Liver (tissue), 9 donors: Measurements from ENCODE around the gene EXOSC10. TPM values are rescaled to one million over a fixed set of nuclear protein-coding genes. Genes with fewer than 3 reads are reported as not detected.

Experiments used
- DNase-seq: peaks from one replicate; pipeline ENCODE4 v3.0.0-alpha.2; 2017; ENCODE audit warnings: low spot score
- H3K27ac ChIP-seq, 2 donors: one replicate each; pipeline ENCODE4 v1.7.0; 2013; ENCODE audit warnings: inconsistent platforms in 2 of 2, low read length in 2 of 2, control low read depth in 1 of 2, low read depth in 1 of 2, mild to moderate bottlenecking in 1 of 2
- H3K27me3 ChIP-seq, 4 donors: one replicate each; pipeline versions ENCODE4 v1.6.1 to v1.7.0; 2013; ENCODE audit warnings: low read length in 3 of 4, inconsistent platforms in 1 of 4, mild to moderate bottlenecking in 1 of 4, moderate library complexity in 1 of 4; ENCODE audit not compliant: control insufficient read depth in 4 of 4, insufficient read depth in 4 of 4
- H3K36me3 ChIP-seq, 4 donors: one replicate each; pipeline versions ENCODE4 v1.6.1 to v1.7.0; 2013; ENCODE audit warnings: low read length in 3 of 4, mild to moderate bottlenecking in 3 of 4, low read depth in 1 of 4, moderate library complexity in 1 of 4; ENCODE audit not compliant: control insufficient read depth in 4 of 4, insufficient read depth in 3 of 4
- H3K4me1 ChIP-seq, 4 donors: one replicate each; pipeline versions ENCODE4 v1.6.1 to v1.7.0; 2013; ENCODE audit warnings: low read length in 3 of 4, mild to moderate bottlenecking in 3 of 4, moderate library complexity in 1 of 4; ENCODE audit not compliant: control insufficient read depth in 4 of 4, insufficient read depth in 4 of 4
- H3K4me3 ChIP-seq, 3 donors: one replicate each; pipeline versions ENCODE4 v1.6.1 to v1.7.0; 2013; ENCODE audit warnings: low read length in 3 of 3, control low read depth in 1 of 3, low read depth in 1 of 3, mild to moderate bottlenecking in 1 of 3
- H3K9ac ChIP-seq, 2 donors: one replicate each; pipeline ENCODE4 v1.7.0; 2013; ENCODE audit warnings: low read length in 2 of 2, mild to moderate bottlenecking in 2 of 2, moderate library complexity in 2 of 2, control low read depth in 1 of 2, low read depth in 1 of 2
- H3K9me3 ChIP-seq, 4 donors: one replicate each; pipeline versions ENCODE4 v1.6.1 to v1.7.0; 2013; ENCODE audit warnings: low read length in 3 of 4; ENCODE audit not compliant: control insufficient read depth in 4 of 4
- ATF3 ChIP-seq: IDR thresholded peaks from 2 replicates; pipeline ENCODE4 v1.6.1; 2016; ENCODE audit warnings: antibody characterized with exemption
- GABPA ChIP-seq, 2 donors: IDR thresholded peaks in 1 of 2; conservative IDR thresholded peaks in 1 of 2; 2 replicates each; pipeline ENCODE4 v1.6.1; 2016; ENCODE audit warnings: antibody characterized with exemption in 2 of 2, mild to moderate bottlenecking in 1 of 2, moderate library complexity in 1 of 2
- HNF4A ChIP-seq, 2 donors: conservative IDR thresholded peaks; 2 replicates each; pipeline ENCODE4 v1.6.1; 2016; ENCODE audit warnings: antibody characterized with exemption in 2 of 2, mild to moderate bottlenecking in 2 of 2
- HNF4G ChIP-seq: IDR thresholded peaks from 2 replicates; pipeline ENCODE4 v1.6.1; 2016; ENCODE audit warnings: antibody characterized with exemption
- JUND ChIP-seq, 2 donors: IDR thresholded peaks; 2 replicates each; pipeline ENCODE4 v1.6.1; 2016; ENCODE audit warnings: antibody characterized with exemption in 2 of 2
- MAX ChIP-seq: IDR thresholded peaks from 2 replicates; pipeline ENCODE4 v1.6.1; 2016; ENCODE audit warnings: antibody characterized with exemption
- RXRA ChIP-seq, 2 donors: IDR thresholded peaks; 2 replicates each; pipeline ENCODE4 v1.6.1; 2017 to 2018; ENCODE audit warnings: antibody characterized with exemption in 2 of 2, mild to moderate bottlenecking in 1 of 2
- YY1 ChIP-seq: IDR thresholded peaks from 2 replicates; pipeline ENCODE4 v1.6.1; 2016; ENCODE audit warnings: antibody characterized with exemption, mild to moderate bottlenecking
- ZBTB33 ChIP-seq: IDR thresholded peaks from 2 replicates; pipeline ENCODE4 v1.6.1; 2016; ENCODE audit warnings: antibody characterized with exemption
- WGBS: extraction: QIAGEN DNeasy Blood & Tissue Kit; methylation state at CpG from one replicate; pipeline ENCODE4 v1.1.7; 2013; 5-methylcytosine and 5-hydroxymethylcytosine counted together
- polyA plus RNA-seq, 2 donors: library from polyadenylated mRNA; stranded (reverse) in 1 of 2; unstranded in 1 of 2; fragments of 200-250 nt in 1 of 2; fragments of >200 nt in 1 of 2; fragmentation: Nextera tagmentation in 1 of 2; extraction: Ambion mirVana in 1 of 2; gene quantifications; one replicate each; pipeline versions ENCODE4 v1.2.1 to v1.2.3, GENCODE V29; 2013 to 2015
- total RNA-seq, 2 donors: library from RNA; depleted of rRNA; stranded (reverse); fragments of >200 nt; gene quantifications; one replicate each; pipeline ENCODE4 v1.2.3, GENCODE V29; 2014
- donor health status: healthy.
- donor health status: healthy.
- donor health status: healthy.
- donor health status: healthy.
- donor health status: healthy.

The EXOSC10 gene
- total and polyA plus RNA-seq, 4 donors = 11.3 to 29.2 (median 20.9) TPM

- no peaks in the 10 kb centered on the region for H3K27me3 ChIP-seq
- DNase-seq = no peak
- no peak overlapping the region for H3K4me3 ChIP-seq
- no peaks in the 10 kb centered on the region for H3K9me3 ChIP-seq
- H3K9ac ChIP-seq = no peak overlapping the region
- H3K4me1 ChIP-seq = peaks cover 2 to 11% (median 8%) of the 10 kb centered on the region in 4 donors
- 84% methylated on average over 16 of the region's 16 CpGs for WGBS
- no peak overlapping the region for H3K27ac ChIP-seq
- no peak for TF ChIP-seq YY1
- no peak for TF ChIP-seq JUND (IDR thresholded peaks at IDR 0.05)
- TF ChIP-seq HNF4G = no peak
- no peak for TF ChIP-seq RXRA (IDR thresholded peaks at IDR 0.05)
- peaks cover 12 to 42% (median 25%) of the 10 kb centered on the region in 4 donors for H3K36me3 ChIP-seq
These were observed 55.4 kb downstream of the EXOSC10 start for GRCh38 chr1:11044086-11044848.

GRCh38 chr1:11042995-11043874 is 56.4 kb downstream of the EXOSC10 start:
- Histone ChIP-seq H3K9ac (no peak overlapping the region), H3K4me3 (no peak overlapping the region), H3K27ac (no peak overlapping the region), H3K4me1 (peaks cover 2 to 11% (median 8%) of the 10 kb centered on the region in 4 donors), H3K36me3 (peaks cover 12 to 52% (median 33%) of the 10 kb centered on the region in 4 donors), H3K27me3 (no peaks in the 10 kb centered on the region), H3K9me3 (no peaks in the 10 kb centered on the region)
- TF ChIP-seq GABPA (IDR thresholded peaks at IDR 0.05 in 1 of 2, conservative IDR thresholded peaks at IDR 0.05 in 1 of 2) = no peak
- 88% methylated on average over 19 of the region's 19 CpGs for WGBS
- DNase-seq = no peak

DNA sequence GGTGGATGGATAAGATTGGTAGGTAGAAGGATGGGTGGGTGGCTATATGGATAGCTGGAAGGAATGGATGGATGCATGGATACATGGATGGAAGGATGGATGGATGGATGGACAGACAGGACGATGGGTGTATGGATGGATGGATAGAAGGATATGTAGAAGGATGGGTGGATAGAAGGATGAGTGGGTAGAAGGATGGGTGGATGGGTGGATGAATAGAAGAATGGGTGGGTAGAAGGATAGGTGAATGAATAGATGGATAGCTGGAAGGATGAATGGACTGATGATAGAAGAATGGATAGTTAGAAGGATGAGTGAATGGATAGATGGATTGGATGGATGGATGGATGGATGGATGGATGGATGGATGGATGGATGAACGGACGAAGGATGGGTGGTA is 57.6 kb downstream of the EXOSC10 start:
- TF ChIP-seq GABPA (IDR thresholded peaks at IDR 0.05 in 1 of 2, conservative IDR thresholded peaks at IDR 0.05 in 1 of 2) (no peak), ZBTB33 (no peak), HNF4A (conservative IDR thresholded peaks at IDR 0.05) (no peak), ATF3 (no peak), MAX (no peak), RXRA (IDR thresholded peaks at IDR 0.05) (no peak)
- WGBS = 87% methylated on average over 3 of the region's 3 CpGs
- Histone ChIP-seq H3K27me3 (no peaks in the 10 kb centered on the region), H3K36me3 (peaks cover 12 to 60% (median 36%) of the 10 kb centered on the region in 4 donors), H3K27ac (no peak overlapping the region), H3K9me3 (no peaks in the 10 kb centered on the region), H3K9ac (no peak overlapping the region), H3K4me3 (no peak overlapping the region), H3K4me1 (peaks cover 2 to 11% (median 8%) of the 10 kb centered on the region in 4 donors)
- DNase-seq = no peak
